Tibial nerve (tissue), 4 donors: ENCODE results near the gene MGMT.

Experiments used
- EP300 ChIP-seq, 2 donors: sonication (generic); formaldehyde crosslinking; IDR thresholded peaks; one replicate each; pipeline ENCODE4 v1.6.1; 2017; ENCODE audit warnings: antibody characterized with exemption in 2 of 2, mild to moderate bottlenecking in 1 of 2
- POLR2A ChIP-seq, 2 donors: fragments of 450-650 bp; IDR thresholded peaks; one replicate each; pipeline ENCODE4 v1.6.1; 2017; ENCODE audit warnings: antibody characterized with exemption in 2 of 2, mild to moderate bottlenecking in 2 of 2, moderate library complexity in 2 of 2
- TF ChIP-seq, protein P1 (sequence below), 5 experiments: fragments of 200-600 bp in 3 of 5; fragments of 450-650 bp in 2 of 5; sonication (generic) in 3 of 5; IDR thresholded peaks; one replicate each; pipeline ENCODE4 v1.5.1; 2016 to 2019; ENCODE audit warnings: antibody characterized with exemption in 5 of 5, mild to moderate bottlenecking in 3 of 5, moderate library complexity in 2 of 5

- TF ChIP-seq, protein P1, sequence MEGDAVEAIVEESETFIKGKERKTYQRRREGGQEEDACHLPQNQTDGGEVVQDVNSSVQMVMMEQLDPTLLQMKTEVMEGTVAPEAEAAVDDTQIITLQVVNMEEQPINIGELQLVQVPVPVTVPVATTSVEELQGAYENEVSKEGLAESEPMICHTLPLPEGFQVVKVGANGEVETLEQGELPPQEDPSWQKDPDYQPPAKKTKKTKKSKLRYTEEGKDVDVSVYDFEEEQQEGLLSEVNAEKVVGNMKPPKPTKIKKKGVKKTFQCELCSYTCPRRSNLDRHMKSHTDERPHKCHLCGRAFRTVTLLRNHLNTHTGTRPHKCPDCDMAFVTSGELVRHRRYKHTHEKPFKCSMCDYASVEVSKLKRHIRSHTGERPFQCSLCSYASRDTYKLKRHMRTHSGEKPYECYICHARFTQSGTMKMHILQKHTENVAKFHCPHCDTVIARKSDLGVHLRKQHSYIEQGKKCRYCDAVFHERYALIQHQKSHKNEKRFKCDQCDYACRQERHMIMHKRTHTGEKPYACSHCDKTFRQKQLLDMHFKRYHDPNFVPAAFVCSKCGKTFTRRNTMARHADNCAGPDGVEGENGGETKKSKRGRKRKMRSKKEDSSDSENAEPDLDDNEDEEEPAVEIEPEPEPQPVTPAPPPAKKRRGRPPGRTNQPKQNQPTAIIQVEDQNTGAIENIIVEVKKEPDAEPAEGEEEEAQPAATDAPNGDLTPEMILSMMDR (IDR thresholded peaks at IDR 0.05), result no peak
- TF ChIP-seq POLR2A (IDR thresholded peaks at IDR 0.05), result no peak
- TF ChIP-seq EP300 (IDR thresholded peaks at IDR 0.05), result no peak
These were observed 113.0 kb downstream of the MGMT start for GRCh38 chr10:129580010-129580409.
